HG02885 (cell line): ENCODE data around the gene RLN3.

Source experiments
- ATAC-seq: cut with Tn5 transposase; IDR thresholded peaks from one replicate; pipeline ENCODE4 v1.9.1; 2021; ENCODE audit warnings: mild to moderate bottlenecking; ENCODE audit not compliant: unreplicated experiment, poor library complexity

RLN3 gene, protein sequence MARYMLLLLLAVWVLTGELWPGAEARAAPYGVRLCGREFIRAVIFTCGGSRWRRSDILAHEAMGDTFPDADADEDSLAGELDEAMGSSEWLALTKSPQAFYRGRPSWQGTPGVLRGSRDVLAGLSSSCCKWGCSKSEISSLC

GRCh38 chr19:14027856-14028450 is at the start of gene RLN3:
RLN3 (plus strand) TSS chr19:14028148; CDS start chr19:14028205, 57 bp downstream.
- no peak for ATAC-seq

- no peak for ATAC-seq
These were observed 49.4 kb upstream of the RLN3 start for GRCh38 chr19:13978351-13979243.

- no peak for ATAC-seq
These were observed 48.7 kb upstream of the RLN3 start for GRCh38 chr19:13979244-13979615.

DNA sequence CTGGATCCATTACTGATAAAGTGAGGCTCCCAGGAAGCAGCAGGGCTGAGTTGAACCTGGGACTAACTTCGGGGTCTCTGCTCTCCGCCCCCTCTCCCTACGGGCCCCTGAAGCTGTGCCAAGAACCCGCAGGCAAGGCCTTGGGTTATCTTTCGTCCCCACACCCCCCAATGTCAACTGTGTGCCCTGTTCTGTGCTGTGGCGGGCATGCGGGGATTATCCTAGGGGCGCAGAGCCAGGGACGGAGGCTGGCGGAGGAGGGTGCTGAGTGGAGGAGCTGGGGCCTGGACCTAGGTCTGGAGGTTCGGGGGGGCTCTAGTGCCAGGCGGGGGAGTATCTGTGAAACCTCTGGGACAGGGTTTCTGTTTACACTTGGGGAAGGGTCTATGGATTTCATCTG is 48.3 kb upstream of the RLN3 start:
- ATAC-seq, result no peak

GRCh38 chr19:13980340-13980739 is 47.6 kb upstream of the RLN3 start:
- ATAC-seq, result no peak

GRCh38 chr19:13981021-13981420 is 46.9 kb upstream of the RLN3 start:
- ATAC-seq, result no peak

- no peak for ATAC-seq
These were observed 46.5 kb upstream of the RLN3 start for GRCh38 chr19:13981467-13981866.

DNA sequence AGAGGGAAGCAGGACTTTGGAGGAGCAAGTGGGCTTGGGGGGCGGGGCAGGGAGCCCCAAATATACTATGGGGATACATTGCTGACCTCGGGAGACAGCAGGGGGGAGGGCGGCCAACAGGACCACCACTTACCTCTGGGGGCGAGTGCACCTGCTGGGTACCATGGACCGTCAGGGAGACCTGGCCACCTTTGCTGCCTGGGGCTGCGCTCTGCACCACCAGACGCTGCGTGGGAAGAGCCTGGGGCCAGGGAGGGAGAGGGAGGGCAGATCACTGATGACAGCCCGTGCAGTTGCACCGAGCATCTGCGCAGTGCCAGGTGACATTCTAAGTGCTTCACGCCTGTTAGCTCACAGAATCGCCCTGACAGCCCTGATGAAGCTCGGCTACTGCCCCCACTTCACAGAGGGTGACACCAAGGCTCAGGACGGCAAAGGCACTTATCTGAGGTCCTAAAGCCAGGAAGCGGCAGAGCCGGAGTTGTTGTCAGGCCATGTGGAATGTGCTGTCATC is 45.9 kb upstream of the RLN3 start:
- no peak for ATAC-seq

- ATAC-seq, result no peak
These were observed 45.2 kb upstream of the RLN3 start for GRCh38 chr19:13982773-13983172.

DNA sequence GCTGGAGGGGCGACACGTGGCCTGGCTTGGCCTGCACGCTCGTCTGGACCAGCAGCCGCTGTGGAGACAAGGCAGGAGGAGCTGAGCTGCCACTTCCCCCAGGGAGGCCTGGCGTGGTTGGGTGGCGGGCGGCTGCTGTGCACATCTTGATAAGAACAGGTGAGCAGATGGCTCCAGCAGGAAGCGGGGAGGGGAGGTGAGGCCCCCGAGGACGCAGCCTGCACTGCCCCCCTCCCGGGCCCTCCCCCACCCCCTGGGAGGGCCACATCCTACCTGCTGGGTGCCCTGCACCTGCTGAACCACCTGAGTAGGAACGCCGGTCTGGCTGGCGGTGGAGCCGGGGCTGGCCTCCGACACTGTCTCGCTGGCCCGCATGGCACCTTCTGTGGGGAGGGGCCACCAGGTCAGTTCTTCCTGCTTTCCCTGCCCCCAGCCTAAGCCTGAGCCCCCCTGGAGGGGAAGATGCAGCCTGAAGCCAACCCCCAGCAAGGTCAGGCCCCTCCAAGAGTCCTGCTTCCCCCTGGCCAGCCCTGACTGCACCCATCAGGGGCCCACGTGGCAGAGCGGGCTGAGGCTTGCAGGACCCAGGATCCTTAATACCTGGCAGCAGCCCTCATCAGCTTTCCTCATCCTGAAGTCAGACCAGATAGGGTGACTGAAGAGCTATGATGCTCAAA is 44.6 kb upstream of the RLN3 start:
- ATAC-seq, result no peak

GRCh38 chr19:13984186-13984585 is 43.8 kb upstream of the RLN3 start:
- no peak for ATAC-seq

GRCh38 chr19:13984875-13985741 is 42.8 kb upstream of the RLN3 start:
- ATAC-seq, result no peak

GRCh38 chr19:13985771-13986347 is 42.1 kb upstream of the RLN3 start:
- ATAC-seq, result peak; percentile 8

GRCh38 chr19:13986348-13986904 is 41.5 kb upstream of the RLN3 start:
- ATAC-seq, result peak; percentile 82

GRCh38 chr19:13987101-13987890 is 40.7 kb upstream of the RLN3 start:
- no peak for ATAC-seq

DNA sequence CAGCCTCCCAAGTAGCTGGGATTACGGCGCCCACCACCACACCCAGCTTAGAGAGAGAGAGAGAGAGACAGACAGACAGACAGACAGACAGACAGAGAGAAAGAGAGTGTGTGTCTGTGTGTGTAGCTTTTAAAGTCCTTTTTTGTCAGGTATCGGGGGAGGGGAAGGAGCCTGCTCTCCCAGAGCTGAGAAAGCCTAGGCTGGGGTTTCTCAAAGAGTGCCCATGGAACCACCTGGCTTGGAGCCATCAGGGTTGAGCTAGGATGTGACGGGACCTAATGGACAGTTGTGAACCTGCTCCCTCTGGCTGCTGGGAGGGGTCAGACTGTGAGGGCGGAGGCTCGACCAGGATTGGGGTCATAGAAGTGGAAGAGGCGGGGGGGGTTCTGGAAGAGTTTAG is 38.5 kb upstream of the RLN3 start:
- no peak for ATAC-seq

- no peak for ATAC-seq
These were observed 37.9 kb upstream of the RLN3 start for GRCh38 chr19:13990085-13990484.

DNA sequence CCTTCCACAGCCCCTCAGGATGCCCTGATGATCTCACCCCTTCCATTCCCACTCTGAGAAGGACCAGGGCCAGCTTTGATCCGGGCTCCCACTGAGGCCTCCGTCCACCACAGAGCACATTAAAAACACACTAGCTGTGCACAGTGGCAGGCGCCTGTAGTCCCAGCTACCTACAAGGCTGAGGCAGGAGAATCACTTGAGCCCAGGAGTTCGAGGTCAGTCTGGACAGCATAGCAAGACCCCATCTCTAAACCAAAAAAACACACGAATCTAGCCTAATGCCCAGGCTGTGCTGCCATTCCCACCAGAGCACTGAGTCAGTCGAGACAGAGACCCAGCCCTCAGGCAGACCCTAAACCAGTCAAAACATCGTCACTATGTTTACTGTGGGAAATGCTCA is 35.9 kb upstream of the RLN3 start:
- ATAC-seq, result no peak
